ENCODE results near the gene HAX1.

DNA sequence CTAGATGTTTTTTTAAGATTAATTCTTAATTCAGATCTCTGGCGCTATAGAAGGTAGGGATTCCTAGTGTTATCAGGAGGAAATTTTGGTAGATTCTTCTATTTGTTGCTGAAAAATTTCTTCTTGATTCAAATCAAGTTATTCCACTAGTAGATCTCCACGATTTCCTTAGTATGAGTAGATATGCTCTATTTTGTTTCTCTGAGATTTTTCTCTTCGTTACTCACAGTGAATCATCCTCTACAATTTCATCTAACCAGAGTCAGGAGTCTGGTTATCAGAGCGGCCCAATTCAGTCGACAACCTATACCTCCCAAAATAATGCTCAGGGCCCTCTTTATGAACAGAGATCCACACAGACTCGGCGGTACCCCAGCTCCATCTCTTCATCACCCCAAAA, 18.8 kb upstream of the HAX1 start:
- TF ChIP-seq, protein P1, sequence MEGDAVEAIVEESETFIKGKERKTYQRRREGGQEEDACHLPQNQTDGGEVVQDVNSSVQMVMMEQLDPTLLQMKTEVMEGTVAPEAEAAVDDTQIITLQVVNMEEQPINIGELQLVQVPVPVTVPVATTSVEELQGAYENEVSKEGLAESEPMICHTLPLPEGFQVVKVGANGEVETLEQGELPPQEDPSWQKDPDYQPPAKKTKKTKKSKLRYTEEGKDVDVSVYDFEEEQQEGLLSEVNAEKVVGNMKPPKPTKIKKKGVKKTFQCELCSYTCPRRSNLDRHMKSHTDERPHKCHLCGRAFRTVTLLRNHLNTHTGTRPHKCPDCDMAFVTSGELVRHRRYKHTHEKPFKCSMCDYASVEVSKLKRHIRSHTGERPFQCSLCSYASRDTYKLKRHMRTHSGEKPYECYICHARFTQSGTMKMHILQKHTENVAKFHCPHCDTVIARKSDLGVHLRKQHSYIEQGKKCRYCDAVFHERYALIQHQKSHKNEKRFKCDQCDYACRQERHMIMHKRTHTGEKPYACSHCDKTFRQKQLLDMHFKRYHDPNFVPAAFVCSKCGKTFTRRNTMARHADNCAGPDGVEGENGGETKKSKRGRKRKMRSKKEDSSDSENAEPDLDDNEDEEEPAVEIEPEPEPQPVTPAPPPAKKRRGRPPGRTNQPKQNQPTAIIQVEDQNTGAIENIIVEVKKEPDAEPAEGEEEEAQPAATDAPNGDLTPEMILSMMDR (conservative IDR thresholded peaks at IDR 0.05 in 1 of 2, IDR thresholded peaks at IDR 0.05 in 1 of 2; ENCODE audit: low read depth in 1 of 2, low read length in 2 of 2): no peak
- no peak for TF ChIP-seq EZH2 (IDR thresholded peaks at IDR 0.05; ENCODE audit: low read length, missing control alignments)
